Upper lobe of left lung (tissue), 4 donors: ENCODE data around the gene ANKMY1.

Source experiments
- CTCF ChIP-seq, 6 experiments: fragments of 450-650 bp in 4 of 6; fragments of 200-600 bp in 2 of 6; sonication (generic) in 2 of 6; IDR thresholded peaks; one replicate each; pipeline ENCODE4 v1.5.1; 2016 to 2019; ENCODE audit warnings: antibody characterized with exemption in 6 of 6
- EP300 ChIP-seq, 4 donors: sonication (generic); formaldehyde crosslinking; IDR thresholded peaks; one replicate each; pipeline ENCODE4 v1.5.1; 2017; ENCODE audit warnings: antibody characterized with exemption in 4 of 4, control low read depth in 2 of 4
- POLR2A ChIP-seq, 4 donors: fragments of 450-650 bp; IDR thresholded peaks; one replicate each; pipeline ENCODE4 v1.5.1; 2016 to 2017; ENCODE audit warnings: antibody characterized with exemption in 4 of 4, mild to moderate bottlenecking in 2 of 4
- POLR2AphosphoS5 ChIP-seq, 2 donors: sonication (generic); formaldehyde crosslinking; IDR thresholded peaks; one replicate each; pipeline ENCODE4 v1.5.1; 2017; ENCODE audit warnings: antibody characterized with exemption in 2 of 2

DNA sequence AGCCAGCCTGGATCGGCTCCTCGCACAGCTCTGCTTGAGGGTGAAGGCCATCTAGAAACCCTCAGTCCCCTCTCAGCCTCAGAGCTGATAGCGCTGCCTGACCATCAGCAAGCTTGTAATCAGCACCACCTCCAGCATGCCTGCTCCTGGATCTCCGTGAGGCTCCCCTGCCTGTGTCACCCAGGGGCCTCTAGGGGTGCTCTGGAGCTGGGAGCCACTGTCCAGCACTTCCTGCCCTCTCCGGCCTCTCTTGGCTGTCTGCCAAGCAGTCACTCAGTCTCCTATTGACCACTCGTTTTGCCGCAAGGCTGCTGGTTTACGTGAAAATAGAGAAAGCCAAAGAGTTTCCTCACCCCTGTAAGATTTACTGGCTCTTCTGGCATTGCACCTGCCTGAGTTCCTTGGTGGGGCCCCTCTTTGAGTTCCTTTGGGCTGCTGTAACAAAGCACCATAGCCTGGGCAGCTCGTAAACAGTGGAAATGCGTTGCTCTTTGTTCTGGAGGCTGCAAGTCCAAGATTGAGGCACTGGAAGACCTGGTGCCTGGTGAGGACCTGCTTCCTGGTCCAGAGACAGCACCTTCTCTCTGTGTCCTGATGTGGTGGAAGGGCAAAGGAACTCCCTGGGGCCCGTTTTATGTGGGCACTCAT, 46.6 kb upstream of the ANKMY1 start:
- TF ChIP-seq CTCF (IDR thresholded peaks at IDR 0.05) (peak; percentile 52 to 75 (median 66)), POLR2AphosphoS5 (IDR thresholded peaks at IDR 0.05) (no peak), POLR2A (IDR thresholded peaks at IDR 0.05) (no peak), EP300 (IDR thresholded peaks at IDR 0.05) (no peak)
